Parietal lobe (tissue), 1 donor: ENCODE measurements around the gene VBP1. TPM values are rescaled to one million over a fixed set of nuclear protein-coding genes. Genes with fewer than 3 reads are reported as not detected.

ENCODE experiments used
- total RNA-seq: library from RNA; depleted of rRNA; stranded (reverse); fragments of >200 nt; gene quantifications from one replicate; pipeline ENCODE4 v1.2.3, GENCODE V29; 2014

Gene VBP1
- 75.1 TPM for total RNA-seq

GRCh38 chrX:155216179-155216939 lies at the start of gene VBP1:
Gene VBP1, plus strand, starts transcription at chrX:155216460. Its CDS starts 23 bp downstream, at chrX:155216483.

GRCh38 chrX:155263854-155264628 lies 47.8 kb downstream of the VBP1 start, which contains the start of gene RAB39B:
Gene RAB39B, minus strand, starts transcription at chrX:155264491. Its CDS starts 203 bp downstream, at chrX:155264288.

Other genes starting within 250 kb of the VBP1 start
- gene F8, start 193.7 kb upstream of the VBP1 start, total RNA-seq, result 5.6 TPM
- gene FUNDC2, start 189.6 kb upstream of the VBP1 start, total RNA-seq, result 31.9 TPM
- gene CMC4, start 145.3 kb upstream of the VBP1 start, total RNA-seq, result 3.8 TPM
- gene MTCP1, start 145.3 kb upstream of the VBP1 start, total RNA-seq, result 3.4 TPM
- 18.8 TPM for gene BRCC3, start 145.0 kb upstream of the VBP1 start, total RNA-seq
- gene RAB39B, start 48.0 kb downstream of the VBP1 start, total RNA-seq, result 27.2 TPM
- 3.8 TPM for gene CLIC2, start 118.2 kb downstream of the VBP1 start, total RNA-seq
- gene F8A2, start 165.6 kb downstream of the VBP1 start, total RNA-seq, result not detected
- gene F8A3, start 242.2 kb downstream of the VBP1 start, total RNA-seq, result 1.9 TPM